WTC11 (cell line): ENCODE measurements around the gene MSX1. TPM values are rescaled to one million over a fixed set of nuclear protein-coding genes. Genes with fewer than 3 reads are reported as not detected.

Source experiments
- ATAC-seq: fragments of 200-7000 bp; cut with Tn5 transposase; 2 replicates; pipeline ENCODE4 v1.10.0; 2021; ENCODE audit warnings: mild to moderate bottlenecking, moderate library complexity
- CTCF ChIA-PET: fragments of 300-600 bp; sonication (Branson Sonifier 250); formaldehyde crosslinking; loops from one replicate; lab custom pipeline; 2021; ENCODE audit warnings: antibody characterized with exemption; lab: Charles Lee
- POLR2A ChIA-PET: fragments of 350-600 bp; sonication (Branson Sonifier 250); formaldehyde crosslinking; loops from one replicate; lab custom pipeline; 2021; ENCODE audit warnings: antibody characterized with exemption; lab: Charles Lee
- DNase-seq: peaks from one replicate; pipeline ENCODE4 v3.0.0; 2021; ENCODE audit warnings: low spot score
- H3K27ac Mint-ChIP-seq: 2 replicates; pipeline ENCODE4 v1.8.0; 2021; ENCODE audit warnings: mixed read lengths
- H3K27me3 Mint-ChIP-seq: 2 replicates; pipeline ENCODE4 v1.8.0; 2021; ENCODE audit warnings: low read depth, mild to moderate bottlenecking, moderate library complexity, mixed read lengths
- H3K36me3 Mint-ChIP-seq: 2 replicates; pipeline ENCODE4 v1.8.0; 2021; ENCODE audit warnings: mixed read lengths
- H3K4me1 Mint-ChIP-seq: 2 replicates; pipeline ENCODE4 v1.8.0; 2022; ENCODE audit warnings: mixed read lengths
- H3K4me3 Mint-ChIP-seq: 2 replicates; pipeline ENCODE4 v1.8.0; 2021; ENCODE audit warnings: mild to moderate bottlenecking, moderate library complexity, mixed read lengths
- H3K9me3 Mint-ChIP-seq: 2 replicates; pipeline ENCODE4 v1.8.0; 2021; ENCODE audit warnings: mixed read lengths
- E2F4 ChIP-seq: sonication (generic); formaldehyde crosslinking; IDR thresholded peaks from 2 replicates; pipeline ENCODE4 v1.8.1; 2022; ENCODE audit warnings: low read depth, mild to moderate bottlenecking, moderate library complexity, missing genetic modification reagents, borderline replicate concordance
- FOXP1 ChIP-seq: sonication (generic); formaldehyde crosslinking; IDR thresholded peaks from 2 replicates; pipeline ENCODE4 v1.8.0; 2022; ENCODE audit warnings: missing genetic modification reagents, mild to moderate bottlenecking, moderate library complexity, borderline replicate concordance
- HMGA2 ChIP-seq: fragments of 250-450 bp; sonication (Bioruptor Pico); IDR thresholded peaks from 2 replicates; pipeline ENCODE4 v1.4.0; 2021; ENCODE audit warnings: mild to moderate bottlenecking, moderate library complexity
- RELA ChIP-seq: sonication (generic); formaldehyde crosslinking; IDR thresholded peaks from 2 replicates; pipeline ENCODE4 v1.8.1; 2022; ENCODE audit warnings: missing genetic modification reagents, mild to moderate bottlenecking, borderline replicate concordance
- STAT6 ChIP-seq: sonication (generic); formaldehyde crosslinking; conservative IDR thresholded peaks from 2 replicates; pipeline ENCODE4 v1.8.1; 2023; ENCODE audit warnings: mild to moderate bottlenecking, low read depth, missing genetic modification reagents, moderate library complexity
- TEAD1 ChIP-seq: sonication (generic); formaldehyde crosslinking; IDR thresholded peaks from 2 replicates; pipeline ENCODE4 v1.8.0; 2022; ENCODE audit warnings: mild to moderate bottlenecking, missing genetic modification reagents
- TEAD4 ChIP-seq: sonication (generic); formaldehyde crosslinking; IDR thresholded peaks from 2 replicates; pipeline ENCODE4 v1.8.0; 2022; ENCODE audit warnings: mild to moderate bottlenecking, missing genetic modification reagents
- ZNF317 ChIP-seq: sonication (generic); formaldehyde crosslinking; IDR thresholded peaks from 2 replicates; pipeline ENCODE4 v1.8.1; 2023; ENCODE audit warnings: low read depth, mild to moderate bottlenecking, moderate library complexity, missing genetic modification reagents, borderline replicate concordance
- ZNF416 ChIP-seq: fragments of 250-450 bp; sonication (Bioruptor Pico); IDR thresholded peaks from 2 replicates; pipeline ENCODE4 v1.9.0; 2021; ENCODE audit warnings: mild to moderate bottlenecking, inconsistent platforms
- total RNA-seq: library from RNA; stranded (reverse); gene quantifications from 3 replicates; pipeline ENCODE4 v1.2.3, GENCODE V29; 2021
- TF ChIP-seq, protein P1 (sequence below): sonication (generic); formaldehyde crosslinking; IDR thresholded peaks from 2 replicates; pipeline ENCODE4 v1.8.0; 2022; ENCODE audit warnings: missing genetic modification reagents
- TF ChIP-seq, protein P2 (sequence below): sonication (generic); formaldehyde crosslinking; IDR thresholded peaks from 2 replicates; pipeline ENCODE4 v1.8.0; 2022; ENCODE audit warnings: mild to moderate bottlenecking, missing genetic modification reagents
- TF ChIP-seq, protein P3 (sequence below): sonication (generic); formaldehyde crosslinking; IDR thresholded peaks from 2 replicates; pipeline ENCODE4 v1.8.1; 2022; ENCODE audit warnings: mild to moderate bottlenecking, moderate library complexity, missing genetic modification reagents
- TF ChIP-seq, protein P4 (sequence below): sonication (generic); formaldehyde crosslinking; IDR thresholded peaks from 2 replicates; pipeline ENCODE4 v1.8.1; 2022; ENCODE audit warnings: mild to moderate bottlenecking, missing genetic modification reagents, moderate library complexity, borderline replicate concordance
- TF ChIP-seq, protein P5 (sequence below): sonication (generic); formaldehyde crosslinking; IDR thresholded peaks from 2 replicates; pipeline ENCODE4 v1.8.0; 2023; ENCODE audit warnings: missing genetic modification reagents, mild to moderate bottlenecking, borderline replicate concordance
- TF ChIP-seq, protein P6 (sequence below): sonication (generic); formaldehyde crosslinking; IDR thresholded peaks from 2 replicates; pipeline ENCODE4 v1.8.1; 2023; ENCODE audit warnings: mild to moderate bottlenecking, missing genetic modification reagents, moderate library complexity

The MSX1 gene
- total RNA-seq, 1 experiment from 2014 or later: 0.28 TPM

- Mint-ChIP-seq H3K36me3 (no peaks in the 10 kb centered on the region), H3K27me3 (peaks cover 100% of the 10 kb centered on the region), H3K27ac (no peak overlapping the region), H3K4me3 (peak overlapping the region; percentile 65), H3K4me1 (peaks cover 40% of the 10 kb centered on the region), H3K9me3 (no peaks in the 10 kb centered on the region)
- ATAC-seq (no peak), DNase-seq (peak; percentile 13)
- ChIA-PET POLR2A (interaction anchor here (0.5 to 1.3 kb wide), 2 partner anchors 9 to 841 kb away, joined by 3 to 4 read pairs; no protein-coding TSS in a partner anchor), CTCF (interaction anchor here (1.1 to 2.9 kb wide), 7 partner anchors 14 to 365 kb away, joined by 3 to 19 read pairs (median 8); no protein-coding TSS in a partner anchor)
- TF ChIP-seq, protein P1, sequence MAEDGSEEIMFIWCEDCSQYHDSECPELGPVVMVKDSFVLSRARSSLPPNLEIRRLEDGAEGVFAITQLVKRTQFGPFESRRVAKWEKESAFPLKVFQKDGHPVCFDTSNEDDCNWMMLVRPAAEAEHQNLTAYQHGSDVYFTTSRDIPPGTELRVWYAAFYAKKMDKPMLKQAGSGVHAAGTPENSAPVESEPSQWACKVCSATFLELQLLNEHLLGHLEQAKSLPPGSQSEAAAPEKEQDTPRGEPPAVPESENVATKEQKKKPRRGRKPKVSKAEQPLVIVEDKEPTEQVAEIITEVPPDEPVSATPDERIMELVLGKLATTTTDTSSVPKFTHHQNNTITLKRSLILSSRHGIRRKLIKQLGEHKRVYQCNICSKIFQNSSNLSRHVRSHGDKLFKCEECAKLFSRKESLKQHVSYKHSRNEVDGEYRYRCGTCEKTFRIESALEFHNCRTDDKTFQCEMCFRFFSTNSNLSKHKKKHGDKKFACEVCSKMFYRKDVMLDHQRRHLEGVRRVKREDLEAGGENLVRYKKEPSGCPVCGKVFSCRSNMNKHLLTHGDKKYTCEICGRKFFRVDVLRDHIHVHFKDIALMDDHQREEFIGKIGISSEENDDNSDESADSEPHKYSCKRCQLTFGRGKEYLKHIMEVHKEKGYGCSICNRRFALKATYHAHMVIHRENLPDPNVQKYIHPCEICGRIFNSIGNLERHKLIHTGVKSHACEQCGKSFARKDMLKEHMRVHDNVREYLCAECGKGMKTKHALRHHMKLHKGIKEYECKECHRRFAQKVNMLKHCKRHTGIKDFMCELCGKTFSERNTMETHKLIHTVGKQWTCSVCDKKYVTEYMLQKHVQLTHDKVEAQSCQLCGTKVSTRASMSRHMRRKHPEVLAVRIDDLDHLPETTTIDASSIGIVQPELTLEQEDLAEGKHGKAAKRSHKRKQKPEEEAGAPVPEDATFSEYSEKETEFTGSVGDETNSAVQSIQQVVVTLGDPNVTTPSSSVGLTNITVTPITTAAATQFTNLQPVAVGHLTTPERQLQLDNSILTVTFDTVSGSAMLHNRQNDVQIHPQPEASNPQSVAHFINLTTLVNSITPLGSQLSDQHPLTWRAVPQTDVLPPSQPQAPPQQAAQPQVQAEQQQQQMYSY: no peak
- TF ChIP-seq, protein P2, sequence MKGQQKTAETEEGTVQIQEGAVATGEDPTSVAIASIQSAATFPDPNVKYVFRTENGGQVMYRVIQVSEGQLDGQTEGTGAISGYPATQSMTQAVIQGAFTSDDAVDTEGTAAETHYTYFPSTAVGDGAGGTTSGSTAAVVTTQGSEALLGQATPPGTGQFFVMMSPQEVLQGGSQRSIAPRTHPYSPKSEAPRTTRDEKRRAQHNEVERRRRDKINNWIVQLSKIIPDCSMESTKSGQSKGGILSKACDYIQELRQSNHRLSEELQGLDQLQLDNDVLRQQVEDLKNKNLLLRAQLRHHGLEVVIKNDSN (CRISPR knock-in tag): no peak
- TF ChIP-seq STAT6 (CRISPR knock-in tag) (no peak), E2F4 (CRISPR knock-in tag) (no peak), TEAD4 (no peak), TEAD1 (CRISPR knock-in tag) (no peak), ZNF317 (CRISPR knock-in tag) (no peak), RELA (CRISPR knock-in tag) (no peak), HMGA2 (CRISPR knock-in tag) (no peak), ZNF416 (no peak), FOXP1 (CRISPR knock-in tag) (no peak)
- TF ChIP-seq, protein P3, sequence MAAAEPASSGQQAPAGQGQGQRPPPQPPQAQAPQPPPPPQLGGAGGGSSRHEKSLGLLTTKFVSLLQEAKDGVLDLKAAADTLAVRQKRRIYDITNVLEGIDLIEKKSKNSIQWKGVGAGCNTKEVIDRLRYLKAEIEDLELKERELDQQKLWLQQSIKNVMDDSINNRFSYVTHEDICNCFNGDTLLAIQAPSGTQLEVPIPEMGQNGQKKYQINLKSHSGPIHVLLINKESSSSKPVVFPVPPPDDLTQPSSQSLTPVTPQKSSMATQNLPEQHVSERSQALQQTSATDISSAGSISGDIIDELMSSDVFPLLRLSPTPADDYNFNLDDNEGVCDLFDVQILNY: no peak
- TF ChIP-seq, protein P4, sequence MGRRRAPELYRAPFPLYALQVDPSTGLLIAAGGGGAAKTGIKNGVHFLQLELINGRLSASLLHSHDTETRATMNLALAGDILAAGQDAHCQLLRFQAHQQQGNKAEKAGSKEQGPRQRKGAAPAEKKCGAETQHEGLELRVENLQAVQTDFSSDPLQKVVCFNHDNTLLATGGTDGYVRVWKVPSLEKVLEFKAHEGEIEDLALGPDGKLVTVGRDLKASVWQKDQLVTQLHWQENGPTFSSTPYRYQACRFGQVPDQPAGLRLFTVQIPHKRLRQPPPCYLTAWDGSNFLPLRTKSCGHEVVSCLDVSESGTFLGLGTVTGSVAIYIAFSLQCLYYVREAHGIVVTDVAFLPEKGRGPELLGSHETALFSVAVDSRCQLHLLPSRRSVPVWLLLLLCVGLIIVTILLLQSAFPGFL: no peak
- TF ChIP-seq, protein P5, sequence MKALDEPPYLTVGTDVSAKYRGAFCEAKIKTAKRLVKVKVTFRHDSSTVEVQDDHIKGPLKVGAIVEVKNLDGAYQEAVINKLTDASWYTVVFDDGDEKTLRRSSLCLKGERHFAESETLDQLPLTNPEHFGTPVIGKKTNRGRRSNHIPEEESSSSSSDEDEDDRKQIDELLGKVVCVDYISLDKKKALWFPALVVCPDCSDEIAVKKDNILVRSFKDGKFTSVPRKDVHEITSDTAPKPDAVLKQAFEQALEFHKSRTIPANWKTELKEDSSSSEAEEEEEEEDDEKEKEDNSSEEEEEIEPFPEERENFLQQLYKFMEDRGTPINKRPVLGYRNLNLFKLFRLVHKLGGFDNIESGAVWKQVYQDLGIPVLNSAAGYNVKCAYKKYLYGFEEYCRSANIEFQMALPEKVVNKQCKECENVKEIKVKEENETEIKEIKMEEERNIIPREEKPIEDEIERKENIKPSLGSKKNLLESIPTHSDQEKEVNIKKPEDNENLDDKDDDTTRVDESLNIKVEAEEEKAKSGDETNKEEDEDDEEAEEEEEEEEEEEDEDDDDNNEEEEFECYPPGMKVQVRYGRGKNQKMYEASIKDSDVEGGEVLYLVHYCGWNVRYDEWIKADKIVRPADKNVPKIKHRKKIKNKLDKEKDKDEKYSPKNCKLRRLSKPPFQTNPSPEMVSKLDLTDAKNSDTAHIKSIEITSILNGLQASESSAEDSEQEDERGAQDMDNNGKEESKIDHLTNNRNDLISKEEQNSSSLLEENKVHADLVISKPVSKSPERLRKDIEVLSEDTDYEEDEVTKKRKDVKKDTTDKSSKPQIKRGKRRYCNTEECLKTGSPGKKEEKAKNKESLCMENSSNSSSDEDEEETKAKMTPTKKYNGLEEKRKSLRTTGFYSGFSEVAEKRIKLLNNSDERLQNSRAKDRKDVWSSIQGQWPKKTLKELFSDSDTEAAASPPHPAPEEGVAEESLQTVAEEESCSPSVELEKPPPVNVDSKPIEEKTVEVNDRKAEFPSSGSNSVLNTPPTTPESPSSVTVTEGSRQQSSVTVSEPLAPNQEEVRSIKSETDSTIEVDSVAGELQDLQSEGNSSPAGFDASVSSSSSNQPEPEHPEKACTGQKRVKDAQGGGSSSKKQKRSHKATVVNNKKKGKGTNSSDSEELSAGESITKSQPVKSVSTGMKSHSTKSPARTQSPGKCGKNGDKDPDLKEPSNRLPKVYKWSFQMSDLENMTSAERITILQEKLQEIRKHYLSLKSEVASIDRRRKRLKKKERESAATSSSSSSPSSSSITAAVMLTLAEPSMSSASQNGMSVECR (CRISPR knock-in tag): no peak
- TF ChIP-seq, protein P6, sequence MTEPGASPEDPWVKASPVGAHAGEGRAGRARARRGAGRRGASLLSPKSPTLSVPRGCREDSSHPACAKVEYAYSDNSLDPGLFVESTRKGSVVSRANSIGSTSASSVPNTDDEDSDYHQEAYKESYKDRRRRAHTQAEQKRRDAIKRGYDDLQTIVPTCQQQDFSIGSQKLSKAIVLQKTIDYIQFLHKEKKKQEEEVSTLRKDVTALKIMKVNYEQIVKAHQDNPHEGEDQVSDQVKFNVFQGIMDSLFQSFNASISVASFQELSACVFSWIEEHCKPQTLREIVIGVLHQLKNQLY (CRISPR knock-in tag): no peak
Measured at GRCh38 chr4:4853371-4853823, 6.1 kb upstream of the MSX1 start.
